Neural progenitor cell (in vitro differentiated cells): ENCODE data around the gene ZNF430.

Experiments
- EZH2 ChIP-seq: fragments of 200-600 bp; sonication (generic); IDR thresholded peaks from 2 replicates; pipeline ENCODE4 v1.6.1; 2017; ENCODE audit warnings: antibody characterized with exemption, mild to moderate bottlenecking, moderate library complexity
- EZH2phosphoT487 ChIP-seq: fragments of 200-600 bp; sonication (generic); IDR thresholded peaks from 2 replicates; pipeline ENCODE4 v1.6.1; 2017; ENCODE audit warnings: antibody characterized with exemption
- TF ChIP-seq, protein P1 (sequence below): fragments of 200-600 bp; sonication (generic); IDR thresholded peaks from 2 replicates; pipeline ENCODE4 v1.5.1; 2017; ENCODE audit warnings: antibody characterized with exemption, mild to moderate bottlenecking

DNA sequence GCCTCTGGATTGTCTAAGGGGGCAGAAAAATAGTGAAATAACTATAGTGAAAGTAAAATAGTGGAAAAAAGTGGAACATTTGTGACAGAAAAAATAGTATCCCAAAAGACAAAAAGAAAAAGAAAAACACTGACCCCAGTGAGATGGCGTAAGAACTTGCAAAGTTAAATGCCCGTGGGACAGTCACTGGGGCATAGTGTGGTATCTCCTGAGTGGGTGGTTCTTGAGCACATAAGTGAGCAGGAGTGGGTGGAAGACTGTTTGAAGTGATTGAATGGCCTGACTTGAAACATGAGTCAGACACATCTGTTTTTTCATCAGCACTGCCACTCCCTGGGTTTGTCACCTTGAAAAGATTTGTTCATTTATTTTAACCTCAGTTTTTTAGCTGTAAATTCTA is 2.5 kb downstream of the ZNF430 start:
- TF ChIP-seq, protein P1, sequence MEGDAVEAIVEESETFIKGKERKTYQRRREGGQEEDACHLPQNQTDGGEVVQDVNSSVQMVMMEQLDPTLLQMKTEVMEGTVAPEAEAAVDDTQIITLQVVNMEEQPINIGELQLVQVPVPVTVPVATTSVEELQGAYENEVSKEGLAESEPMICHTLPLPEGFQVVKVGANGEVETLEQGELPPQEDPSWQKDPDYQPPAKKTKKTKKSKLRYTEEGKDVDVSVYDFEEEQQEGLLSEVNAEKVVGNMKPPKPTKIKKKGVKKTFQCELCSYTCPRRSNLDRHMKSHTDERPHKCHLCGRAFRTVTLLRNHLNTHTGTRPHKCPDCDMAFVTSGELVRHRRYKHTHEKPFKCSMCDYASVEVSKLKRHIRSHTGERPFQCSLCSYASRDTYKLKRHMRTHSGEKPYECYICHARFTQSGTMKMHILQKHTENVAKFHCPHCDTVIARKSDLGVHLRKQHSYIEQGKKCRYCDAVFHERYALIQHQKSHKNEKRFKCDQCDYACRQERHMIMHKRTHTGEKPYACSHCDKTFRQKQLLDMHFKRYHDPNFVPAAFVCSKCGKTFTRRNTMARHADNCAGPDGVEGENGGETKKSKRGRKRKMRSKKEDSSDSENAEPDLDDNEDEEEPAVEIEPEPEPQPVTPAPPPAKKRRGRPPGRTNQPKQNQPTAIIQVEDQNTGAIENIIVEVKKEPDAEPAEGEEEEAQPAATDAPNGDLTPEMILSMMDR: no peak
- TF ChIP-seq EZH2: no peak
- TF ChIP-seq EZH2phosphoT487: no peak
